HG02763 (cell line): ENCODE results near the gene DDX42.
"Not testable (repeated sequence)": the region's sequence is repeated elsewhere in the genome, so short reads cannot be mapped to it uniquely, and the experiment has no call there.

Experiments
- ATAC-seq: cut with Tn5 transposase; IDR thresholded peaks from one replicate; pipeline ENCODE4 v1.9.1; 2021; ENCODE audit warnings: mild to moderate bottlenecking, moderate library complexity; ENCODE audit not compliant: unreplicated experiment

Gene DDX42

GRCh38 chr17:63837480-63837879, 63.5 kb downstream of the DDX42 start:
- no peak for ATAC-seq

- no peak for ATAC-seq
Observed at GRCh38 chr17:63837962-63838600, 64.1 kb downstream of the DDX42 start.

DNA sequence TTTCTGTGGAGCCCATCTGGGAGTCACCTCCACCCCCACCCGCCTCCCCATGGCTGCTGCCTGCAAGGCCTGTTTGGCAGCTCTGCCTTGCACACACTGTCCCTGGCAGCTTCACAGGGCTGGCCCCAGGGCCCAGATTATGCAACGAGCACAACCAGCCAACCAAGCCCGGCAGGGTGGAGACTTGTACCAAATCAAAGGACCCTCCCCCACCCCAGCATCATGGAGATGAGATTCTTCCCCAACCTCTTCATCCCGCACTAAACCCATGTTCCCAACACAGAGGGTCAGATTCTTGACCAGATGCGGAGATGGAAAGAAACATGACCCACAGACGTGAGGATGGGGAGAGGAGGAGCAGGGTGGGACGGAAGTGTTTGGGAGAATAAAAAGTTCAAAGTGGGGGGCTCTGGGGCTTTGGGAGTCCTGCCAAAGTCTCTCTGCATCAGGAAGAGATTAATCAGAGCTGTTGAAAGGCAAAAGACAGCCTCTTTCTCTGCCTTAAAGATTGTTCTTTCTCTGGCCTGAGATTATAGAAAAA, 64.7 kb downstream of the DDX42 start:
- ATAC-seq, result no peak

DNA sequence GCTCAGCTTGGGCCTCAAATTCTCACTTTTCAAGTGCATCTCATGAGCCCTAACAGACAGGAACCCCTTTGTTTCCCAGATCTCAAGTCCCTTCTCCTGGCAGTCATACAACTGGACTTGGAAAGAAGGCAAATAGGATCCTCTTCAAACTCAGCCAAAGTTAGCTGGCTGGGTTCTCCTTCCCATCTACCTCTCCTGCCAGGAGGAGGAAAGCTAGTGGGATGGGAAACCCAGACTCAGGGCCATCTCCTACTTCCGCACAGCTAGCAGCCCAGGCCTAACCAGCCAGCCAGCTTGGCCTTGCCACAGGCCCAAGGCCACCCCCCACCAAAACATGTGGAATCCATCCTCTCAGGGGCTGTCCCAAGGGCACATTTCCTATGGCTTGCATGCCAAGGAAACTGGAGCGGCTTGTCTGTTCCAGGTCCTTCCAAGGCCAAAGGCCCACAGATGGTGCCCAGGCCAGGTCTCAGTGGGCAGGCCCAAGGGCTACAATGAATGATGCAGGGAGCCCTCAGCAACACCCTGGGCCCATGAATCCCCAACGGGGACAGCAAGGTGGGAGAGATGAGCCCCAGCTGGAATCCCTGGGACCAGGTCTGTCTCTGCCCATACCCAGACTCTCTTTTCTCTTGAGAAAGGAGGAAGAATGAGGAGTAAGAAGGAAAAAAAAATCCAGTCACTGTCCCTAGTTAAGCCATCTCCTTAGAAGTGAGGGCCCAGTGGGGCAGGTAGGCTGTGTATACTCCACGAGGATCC, 66.8 kb downstream of the DDX42 start:
- no peak for ATAC-seq

- no peak for ATAC-seq
Observed at GRCh38 chr17:63841350-63842172, 67.6 kb downstream of the DDX42 start.

DNA sequence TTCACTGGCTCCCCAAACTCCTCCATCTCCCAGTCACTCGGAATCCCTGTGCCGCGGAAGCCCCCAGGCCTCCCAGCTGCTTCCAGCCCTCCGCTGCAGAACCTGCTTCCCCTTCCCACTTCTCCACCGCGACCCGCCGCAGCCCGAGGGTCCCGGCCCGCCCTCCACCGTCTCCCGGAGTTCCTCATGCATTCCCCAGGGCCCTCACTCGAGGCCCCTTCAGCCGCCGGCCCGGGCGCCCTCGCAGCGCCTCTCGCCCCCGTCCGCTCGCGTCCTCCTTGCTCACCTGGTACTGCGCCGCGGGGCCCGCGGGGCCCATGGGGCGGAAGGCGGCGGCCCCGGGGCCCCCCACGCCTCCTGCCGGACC, 68.2 kb downstream of the DDX42 start:
- peak; percentile 37 for ATAC-seq

DNA sequence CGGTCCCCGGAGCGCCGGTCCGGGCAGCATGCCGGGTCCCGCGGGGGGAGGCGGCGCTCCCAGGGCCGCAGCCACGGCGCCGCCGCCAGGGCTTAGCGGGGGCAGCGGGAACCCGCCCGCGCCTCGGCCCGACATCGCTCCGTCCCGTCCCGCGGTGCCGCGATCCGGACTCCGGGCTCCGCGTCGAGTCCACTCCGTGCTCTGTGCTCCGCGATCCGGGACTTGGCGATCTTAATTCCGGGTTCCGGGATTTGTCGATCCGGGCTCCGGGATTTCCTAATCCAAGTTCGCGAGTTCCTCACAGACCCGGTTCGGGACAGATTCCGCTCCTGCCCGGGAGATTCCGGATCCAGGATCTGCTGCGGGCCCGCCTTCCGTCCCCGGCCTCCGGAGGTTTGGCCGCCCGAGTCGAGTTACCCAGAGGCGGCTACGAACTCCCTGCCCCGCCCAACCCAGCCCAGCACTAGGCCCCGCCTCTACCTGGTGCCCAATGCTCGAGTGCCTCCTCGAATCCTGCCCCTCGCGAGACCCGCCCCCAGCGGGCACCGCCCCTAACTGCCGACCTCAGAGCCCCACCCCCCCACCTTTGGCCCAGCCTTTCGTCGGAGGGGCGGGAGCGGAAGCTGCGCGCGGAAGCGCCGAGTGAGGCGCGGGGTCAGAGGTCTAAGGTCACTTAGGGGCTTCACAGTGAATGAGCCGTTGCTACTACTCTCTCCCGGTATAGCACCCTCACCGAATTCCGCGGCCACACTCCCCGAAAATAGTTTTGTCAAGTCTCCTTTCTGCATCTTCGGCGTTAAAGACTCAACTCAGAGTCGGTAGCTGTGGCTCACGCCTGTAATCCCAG, 68.8 kb downstream of the DDX42 start, which contains the start of gene SMARCD2:
Gene SMARCD2, minus strand, starts transcription at position 146 of the 847 bp plus-strand sequence. Its CDS starts 11 bp downstream, at position 135.
- ATAC-seq, result peak; percentile 70

DNA sequence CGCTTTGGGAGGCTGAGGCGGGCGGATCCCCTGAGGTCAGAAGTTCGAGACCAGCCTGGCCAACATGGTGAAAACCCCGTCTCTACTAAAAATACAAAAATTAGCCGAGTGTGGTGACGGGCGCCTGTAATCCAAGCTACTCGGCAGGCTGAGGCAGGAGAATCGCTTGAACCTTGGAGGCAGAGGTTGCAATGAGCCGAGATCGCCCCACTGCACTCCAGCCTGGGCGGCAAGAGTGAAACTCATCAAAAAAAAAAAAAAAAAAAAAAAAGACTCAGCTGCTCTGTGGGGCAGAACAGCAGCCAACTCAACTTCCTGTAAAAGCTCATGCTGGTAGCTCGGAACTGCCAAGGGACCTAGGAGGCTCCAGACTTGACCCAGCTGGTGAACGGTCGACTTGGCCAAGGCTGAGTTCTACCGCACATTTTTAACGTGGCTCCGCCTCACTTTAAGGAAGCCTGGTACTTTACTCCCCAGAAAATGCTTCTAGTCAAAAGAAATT, 69.5 kb downstream of the DDX42 start:
- not testable (repeated sequence) for ATAC-seq

DNA sequence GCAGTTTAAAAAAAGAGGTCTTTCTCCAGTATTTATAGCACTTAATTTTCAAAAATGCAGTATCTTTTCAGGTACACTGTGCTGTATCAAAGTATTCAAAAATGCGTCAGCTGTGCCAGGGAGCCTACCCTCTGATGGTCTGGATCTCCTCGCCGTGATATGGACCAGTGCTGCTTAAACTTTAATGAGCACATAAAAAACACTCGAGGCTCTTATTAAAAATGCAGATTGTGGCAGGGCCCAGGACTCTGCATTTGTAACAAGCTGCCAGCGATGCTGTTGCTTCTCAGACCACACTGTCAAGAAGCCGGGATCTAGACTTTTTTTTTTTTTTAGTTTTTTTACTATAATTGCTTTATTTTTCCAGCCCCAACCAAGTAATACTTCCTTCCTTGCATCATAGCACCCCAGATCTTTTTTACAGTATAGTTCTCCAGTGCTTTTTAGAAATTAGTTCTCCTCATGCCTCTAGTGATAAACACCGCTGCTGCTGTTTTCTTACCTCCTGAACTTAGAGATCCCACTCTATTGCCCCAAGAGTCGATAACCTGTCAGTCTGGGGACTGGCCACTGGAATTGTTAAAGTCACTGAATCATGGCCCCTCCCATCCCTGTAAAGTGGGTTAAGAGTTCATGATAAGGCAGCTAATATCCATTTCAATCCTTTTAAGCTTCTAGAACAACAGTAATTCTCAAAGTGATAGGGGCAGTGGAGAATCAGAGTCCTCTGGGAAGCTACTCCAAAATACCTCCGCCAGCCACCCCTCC, 70.1 kb downstream of the DDX42 start:
- no peak for ATAC-seq

GRCh38 chr17:63845509-63845908, 71.5 kb downstream of the DDX42 start:
- ATAC-seq, result no peak

DNA sequence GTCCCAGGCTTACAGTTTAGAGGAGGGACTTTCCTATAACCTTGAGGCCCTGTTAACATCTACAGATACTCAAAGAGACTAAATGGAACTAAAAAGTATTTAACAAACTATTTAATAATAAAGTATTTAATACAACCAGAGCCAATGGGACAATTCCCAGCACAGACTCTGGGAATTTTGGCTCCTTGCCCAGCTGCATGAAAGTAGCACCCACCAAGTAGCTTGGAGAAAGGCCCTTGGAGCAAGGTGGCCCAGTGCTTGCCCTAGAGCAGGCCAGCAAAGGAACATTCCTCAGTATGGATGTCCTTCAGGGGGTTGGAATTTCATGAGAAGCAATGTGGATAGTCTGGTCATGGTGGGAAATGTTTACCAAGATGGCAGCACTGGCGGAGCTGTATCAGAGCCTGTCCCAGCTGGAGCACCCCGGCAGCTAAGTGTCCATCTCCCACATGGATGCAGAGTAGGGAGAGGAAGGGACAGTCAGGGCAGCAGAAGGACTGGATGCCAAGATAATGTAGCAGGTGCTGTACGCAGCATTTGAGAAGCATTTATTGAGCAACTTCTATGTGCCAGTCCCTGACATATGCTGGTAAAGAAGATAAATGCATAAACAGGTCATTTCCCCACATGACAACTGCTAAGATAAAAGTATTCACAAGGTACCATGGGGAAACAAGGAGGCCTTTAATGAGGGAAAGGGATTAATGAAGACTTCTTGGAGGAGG, 73.7 kb downstream of the DDX42 start:
- ATAC-seq, result no peak

DNA sequence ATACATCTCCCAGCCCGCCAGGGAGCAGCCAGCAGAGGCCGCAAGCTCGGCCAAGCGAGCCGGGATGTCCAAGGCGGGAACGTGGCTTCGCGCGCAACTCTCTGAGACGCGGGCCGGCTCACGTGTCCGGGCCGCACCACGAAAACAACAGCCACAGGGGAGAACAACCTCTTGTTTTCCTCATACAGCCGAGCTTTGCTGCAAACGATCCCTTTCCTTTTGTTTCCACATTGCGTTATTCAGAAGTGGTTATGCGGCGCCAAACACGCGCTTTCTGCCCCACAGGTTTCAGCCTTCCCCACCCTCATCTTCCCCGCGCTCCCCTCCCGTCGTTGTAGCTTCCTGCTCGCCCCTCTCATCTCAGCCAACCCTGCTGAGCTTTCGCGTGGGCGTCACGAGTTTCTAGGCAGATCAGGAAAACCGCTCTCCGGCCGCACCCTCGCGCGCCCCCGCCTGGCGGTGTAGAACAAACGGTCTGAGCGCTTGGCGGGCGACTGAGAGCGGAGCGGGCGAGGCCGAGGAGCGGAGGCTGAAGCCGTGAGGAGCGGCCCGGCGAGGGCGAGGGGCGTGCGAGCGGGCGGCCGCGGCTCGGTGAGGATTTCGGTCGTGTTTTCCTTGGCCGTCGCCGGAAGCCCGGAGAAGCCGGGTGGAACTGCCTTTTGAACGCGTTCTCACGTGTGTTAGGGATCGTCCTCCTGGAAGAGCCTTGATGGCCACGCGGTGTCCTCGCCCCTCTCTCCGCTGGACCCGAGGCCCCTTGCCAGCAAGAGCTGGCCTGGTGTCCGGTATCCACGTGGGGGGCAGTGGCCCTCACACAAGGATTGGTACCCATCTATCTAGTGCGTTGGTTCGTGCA, 75.1 kb downstream of the DDX42 start:
- peak; percentile 80 for ATAC-seq

DNA sequence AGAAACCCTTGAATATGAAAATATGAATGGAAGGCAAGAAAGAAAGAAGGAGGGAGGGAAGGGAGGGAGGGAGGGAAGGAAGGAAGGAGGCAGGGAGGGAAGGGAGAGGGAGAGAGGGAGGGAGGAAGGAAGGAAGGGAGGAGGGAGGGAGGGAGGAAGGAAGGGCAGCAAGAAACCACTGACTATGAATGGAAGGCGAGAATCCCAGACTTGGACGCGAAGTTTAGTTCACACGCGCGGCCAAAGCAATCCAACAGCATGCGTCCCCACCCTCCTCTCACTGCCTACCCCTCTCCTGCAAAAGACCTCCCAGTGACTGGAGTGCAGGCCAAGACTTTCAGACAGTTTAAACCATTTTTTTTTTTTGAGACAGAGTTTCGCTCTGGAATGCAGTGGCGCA, 76.4 kb downstream of the DDX42 start:
- no peak for ATAC-seq

GRCh38 chr17:63853260-63853659, 79.3 kb downstream of the DDX42 start:
- ATAC-seq, result no peak

DNA sequence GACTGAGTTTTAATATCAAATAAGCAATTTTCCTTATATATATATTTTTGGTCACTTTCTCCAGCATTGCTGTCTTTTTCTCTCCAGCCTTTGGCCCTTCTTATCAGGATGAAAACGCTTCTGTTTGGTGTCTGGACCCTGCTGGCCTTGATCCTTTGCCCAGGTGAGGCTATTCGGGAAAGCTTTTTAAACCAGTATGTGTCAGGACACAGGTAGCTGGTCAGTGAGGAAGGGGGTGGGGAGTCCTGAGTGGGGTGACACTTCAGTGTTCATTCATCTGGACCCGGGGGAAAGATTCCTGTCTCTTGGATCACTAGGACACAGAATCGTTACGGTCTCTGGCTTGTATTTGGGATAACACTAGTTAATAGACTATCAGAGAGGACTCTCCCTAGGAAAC, 80.7 kb downstream of the DDX42 start:
- no peak for ATAC-seq

- ATAC-seq, result no peak
Observed at GRCh38 chr17:63855185-63855584, 81.2 kb downstream of the DDX42 start.

- not testable (repeated sequence) for ATAC-seq
Observed at GRCh38 chr17:63856425-63856824, 82.5 kb downstream of the DDX42 start.

GRCh38 chr17:63859257-63859656, 85.3 kb downstream of the DDX42 start:
- no peak for ATAC-seq
